Measurements from ENCODE around the gene AP3D1. TPM values are rescaled to one million over a fixed set of nuclear protein-coding genes. Genes with fewer than 3 reads are reported as not detected.

Gene AP3D1
- total and polyA plus RNA-seq, 2 donors (not counting 3 experiments of a cell fraction or from before 2014, with no cell fraction given), result 130 to 137 TPM

- BruUV-seq (replicated peaks), result no TSS peak
- CTCF ChIA-PET, result no interaction called here
Measured at GRCh38 chr19:2100719-2101061, 50.7 kb downstream of the AP3D1 start.

GRCh38 chr19:2099937-2100718, 51.2 kb downstream of the AP3D1 start:
- TF ChIP-seq EZH2 (IDR thresholded peaks at IDR 0.05; ENCODE audit: borderline replicate concordance, low read depth, low read length, severe bottlenecking), result no peak
- Histone ChIP-seq H3K9ac (replicated peaks; ENCODE audit: extremely low read depth, insufficient read depth, low read length) (no peak overlapping the region), H3K79me2 (ENCODE audit: control insufficient read depth, insufficient read depth, low read length) (peaks cover 21% of the 10 kb centered on the region), H3K36me3 (ENCODE audit: control insufficient read depth in 2 of 2, extremely low read depth in 1 of 2, insufficient read depth in 2 of 2, low read length in 2 of 2) (peaks cover 3 to 33% of the 10 kb centered on the region in 2 experiments), H3K27ac (ENCODE audit: insufficient read depth, low read depth, low read length) (no peak overlapping the region), H3K4me1 (ENCODE audit: control insufficient read depth, extremely low read depth, insufficient read depth, low read length) (peaks cover 6% of the 10 kb centered on the region), H3K27me3 (ENCODE audit: control insufficient read depth in 2 of 2, insufficient read depth in 2 of 2, low read length in 2 of 2) (no peaks in the 10 kb centered on the region), H4K20me1 (replicated peaks; ENCODE audit: control insufficient read depth, extremely low read depth, insufficient read depth, low read length) (no peaks in the 10 kb centered on the region), H2AFZ (ENCODE audit: low read depth, low read length) (no peak overlapping the region), H3K9me1 (replicated peaks; ENCODE audit: control insufficient read depth, extremely low read depth, insufficient read depth, low read length) (no peaks in the 10 kb centered on the region), H3K4me3 (replicated peaks in 1 of 3; ENCODE audit: insufficient read depth in 1 of 3, low read depth in 1 of 3, low read length in 3 of 3) (no peak overlapping the region), H3K4me2 (ENCODE audit: insufficient read depth, low read length) (no peak overlapping the region), H3K9me3 (replicated peaks; ENCODE audit: control insufficient read depth, insufficient read depth, low read length) (no peaks in the 10 kb centered on the region)
- intact Hi-C loops (cut with micrococcal nuclease), result no loop called here
- ChIA-PET CTCF (no interaction called here), POLR2A (no interaction called here)
- DNase-seq (ENCODE audit: low read depth, low spot score) (no peak), FAIRE-seq (no peak)
- dilution Hi-C loops (cut with MboI; ENCODE audit: extremely low pct_ligation_motif_present, low sequenced_read_pairs), result no loop called here
- no TSS peak for BruUV-seq (replicated peaks)

More at GRCh38 chr19:2100719-2101061, 50.7 kb downstream of the AP3D1 start:
- DNase-seq (ENCODE audit: low read depth, low spot score) (no peak), FAIRE-seq (no peak)
- no peak overlapping the region for H3K4me2 ChIP-seq (ENCODE audit: insufficient read depth, low read length)
- peaks cover 3 to 33% of the 10 kb centered on the region in 2 experiments for H3K36me3 ChIP-seq (ENCODE audit: control insufficient read depth in 2 of 2, extremely low read depth in 1 of 2, insufficient read depth in 2 of 2, low read length in 2 of 2)
- H3K79me2 ChIP-seq (ENCODE audit: control insufficient read depth, insufficient read depth, low read length), result peaks cover 16% of the 10 kb centered on the region
- H3K4me3 ChIP-seq (replicated peaks in 1 of 3; ENCODE audit: insufficient read depth in 1 of 3, low read depth in 1 of 3, low read length in 3 of 3), result no peak overlapping the region
- TF ChIP-seq EZH2 (IDR thresholded peaks at IDR 0.05; ENCODE audit: borderline replicate concordance, low read depth, low read length, severe bottlenecking) (no peak), POLR2AphosphoS5 (IDR thresholded peaks at IDR 0.05; ENCODE audit: insufficient read depth, low read depth, low read length) (no peak), MAX (IDR thresholded peaks at IDR 0.05; ENCODE audit: insufficient read depth, insufficient read length) (no peak)
- H3K4me1 ChIP-seq (ENCODE audit: control insufficient read depth, extremely low read depth, insufficient read depth, low read length), result peaks cover 3% of the 10 kb centered on the region
- intact Hi-C loops (cut with micrococcal nuclease), result no loop called here
- dilution Hi-C loops (cut with MboI; ENCODE audit: extremely low pct_ligation_motif_present, low sequenced_read_pairs), result no loop called here
- no peaks in the 10 kb centered on the region for H3K9me1 ChIP-seq (replicated peaks; ENCODE audit: control insufficient read depth, extremely low read depth, insufficient read depth, low read length)
- no peak overlapping the region for H3K9ac ChIP-seq (replicated peaks; ENCODE audit: extremely low read depth, insufficient read depth, low read length)
- no peak overlapping the region for H3K27ac ChIP-seq (ENCODE audit: insufficient read depth, low read depth, low read length)
- no peaks in the 10 kb centered on the region for H4K20me1 ChIP-seq (replicated peaks; ENCODE audit: control insufficient read depth, extremely low read depth, insufficient read depth, low read length)
- H3K9me3 ChIP-seq (replicated peaks; ENCODE audit: control insufficient read depth, insufficient read depth, low read length), result no peaks in the 10 kb centered on the region
- POLR2A ChIA-PET, result no interaction called here
- no peaks in the 10 kb centered on the region for H3K27me3 ChIP-seq (ENCODE audit: control insufficient read depth in 2 of 2, insufficient read depth in 2 of 2, low read length in 2 of 2)
- H2AFZ ChIP-seq (ENCODE audit: low read depth, low read length), result no peak overlapping the region

Measured in endothelial cell of umbilical vein (primary cell).